ENCODE results near the gene SLC12A7. TPM values are rescaled to one million over a fixed set of nuclear protein-coding genes. Genes with fewer than 3 reads are reported as not detected.
A peak's percentile ranks its signal among the peaks of the same experiment; 100 is the strongest.
"Not testable (repeated sequence)": the region's sequence is repeated elsewhere in the genome, so short reads cannot be mapped to it uniquely, and the experiment has no call there.

SLC12A7 gene
- polyA plus RNA-seq, 1 donor = 76.6 TPM

DNA sequence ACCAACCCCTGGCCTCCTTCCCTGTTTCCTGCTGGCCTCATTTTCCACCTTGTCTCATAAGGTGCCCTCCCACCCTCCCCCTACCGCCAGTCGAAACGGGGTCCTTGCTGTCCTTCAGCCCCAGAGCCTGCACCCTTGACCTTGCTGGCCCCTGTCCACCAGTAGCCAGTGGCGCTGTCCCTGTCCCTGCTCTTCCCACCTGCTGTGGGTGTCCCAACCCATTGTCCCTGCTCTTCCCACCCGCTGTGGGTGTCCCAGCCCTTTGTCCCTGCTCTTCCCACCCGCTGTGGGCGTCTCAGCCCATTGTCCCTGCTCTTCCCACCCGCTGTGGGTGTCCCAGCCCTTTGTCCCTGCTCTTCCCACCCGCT, 89.9 kb downstream of the SLC12A7 start:
- peak overlapping the region; percentile 49 for H3K27ac ChIP-seq (ENCODE audit: low read length)
- not testable (repeated sequence) for H3K9me3 ChIP-seq (ENCODE audit: control insufficient read depth, low read depth, low read length); H3K27me3 ChIP-seq (ENCODE audit: control insufficient read depth, insufficient read depth, low read length); H3K4me3 ChIP-seq (ENCODE audit: low read length); DNase-seq
- no CpG with 5 or more reads among the region's 9 CpGs for WGBS (ENCODE audit: insufficient coverage, low lambda C conversion rate)
- peaks cover 17% of the 10 kb centered on the region for H3K4me1 ChIP-seq (ENCODE audit: control insufficient read depth, insufficient read depth, low read length)
- peaks cover 12% of the 10 kb centered on the region for H3K36me3 ChIP-seq (ENCODE audit: control insufficient read depth, insufficient read depth, low read length)

GRCh38 chr5:1021136-1021968, 90.5 kb downstream of the SLC12A7 start:
- no CpG with 5 or more reads among the region's 29 CpGs for WGBS (ENCODE audit: insufficient coverage, low lambda C conversion rate)
- Histone ChIP-seq H3K36me3 (ENCODE audit: control insufficient read depth, insufficient read depth, low read length) (peaks cover 17% of the 10 kb centered on the region), H3K27ac (ENCODE audit: low read length) (peak overlapping the region; percentile 54), H3K4me1 (ENCODE audit: control insufficient read depth, insufficient read depth, low read length) (peaks cover 17% of the 10 kb centered on the region), H3K4me3 (ENCODE audit: low read length) (no peak overlapping the region), H3K9me3 (ENCODE audit: control insufficient read depth, low read depth, low read length) (no peaks in the 10 kb centered on the region), H3K27me3 (ENCODE audit: control insufficient read depth, insufficient read depth, low read length) (no peaks in the 10 kb centered on the region)
- DNase-seq = peak; percentile 79 to 93

- no peaks in the 10 kb centered on the region for H3K9me3 ChIP-seq (ENCODE audit: control insufficient read depth, low read depth, low read length)
- peaks cover 17% of the 10 kb centered on the region for H3K4me1 ChIP-seq (ENCODE audit: control insufficient read depth, insufficient read depth, low read length)
- peak in 1 of 2 donors; percentile 53 for DNase-seq
- peaks cover 21% of the 10 kb centered on the region for H3K36me3 ChIP-seq (ENCODE audit: control insufficient read depth, insufficient read depth, low read length)
- peak overlapping the region; percentile 54 for H3K27ac ChIP-seq (ENCODE audit: low read length)
- no peaks in the 10 kb centered on the region for H3K27me3 ChIP-seq (ENCODE audit: control insufficient read depth, insufficient read depth, low read length)
- no CpG with 5 or more reads among the region's 16 CpGs for WGBS (ENCODE audit: insufficient coverage, low lambda C conversion rate)
- no peak overlapping the region for H3K4me3 ChIP-seq (ENCODE audit: low read length)
Observed at GRCh38 chr5:1020452-1020961, 91.4 kb downstream of the SLC12A7 start.

GRCh38 chr5:1019001-1019905, 92.6 kb downstream of the SLC12A7 start:
- no peak for DNase-seq
- no peak overlapping the region for H3K4me3 ChIP-seq (ENCODE audit: low read length)
- H3K27ac ChIP-seq (ENCODE audit: low read length) = no peak overlapping the region
- 100% methylated on average over 5 of the region's 37 CpGs for WGBS (ENCODE audit: insufficient coverage, low lambda C conversion rate)
- no peaks in the 10 kb centered on the region for H3K27me3 ChIP-seq (ENCODE audit: control insufficient read depth, insufficient read depth, low read length)
- peaks cover 17% of the 10 kb centered on the region for H3K4me1 ChIP-seq (ENCODE audit: control insufficient read depth, insufficient read depth, low read length)
- H3K36me3 ChIP-seq (ENCODE audit: control insufficient read depth, insufficient read depth, low read length) = peaks cover 23% of the 10 kb centered on the region
- H3K9me3 ChIP-seq (ENCODE audit: control insufficient read depth, low read depth, low read length) = no peaks in the 10 kb centered on the region

GRCh38 chr5:1018596-1018995, 93.3 kb downstream of the SLC12A7 start:
- no peaks in the 10 kb centered on the region for H3K9me3 ChIP-seq (ENCODE audit: control insufficient read depth, low read depth, low read length)
- no peak for DNase-seq
- H3K4me1 ChIP-seq (ENCODE audit: control insufficient read depth, insufficient read depth, low read length) = peaks cover 17% of the 10 kb centered on the region
- no peaks in the 10 kb centered on the region for H3K27me3 ChIP-seq (ENCODE audit: control insufficient read depth, insufficient read depth, low read length)
- no CpG with 5 or more reads among the region's 9 CpGs for WGBS (ENCODE audit: insufficient coverage, low lambda C conversion rate)
- H3K36me3 ChIP-seq (ENCODE audit: control insufficient read depth, insufficient read depth, low read length) = peaks cover 25% of the 10 kb centered on the region
- H3K27ac ChIP-seq (ENCODE audit: low read length) = no peak overlapping the region
- H3K4me3 ChIP-seq (ENCODE audit: low read length) = no peak overlapping the region

DNA sequence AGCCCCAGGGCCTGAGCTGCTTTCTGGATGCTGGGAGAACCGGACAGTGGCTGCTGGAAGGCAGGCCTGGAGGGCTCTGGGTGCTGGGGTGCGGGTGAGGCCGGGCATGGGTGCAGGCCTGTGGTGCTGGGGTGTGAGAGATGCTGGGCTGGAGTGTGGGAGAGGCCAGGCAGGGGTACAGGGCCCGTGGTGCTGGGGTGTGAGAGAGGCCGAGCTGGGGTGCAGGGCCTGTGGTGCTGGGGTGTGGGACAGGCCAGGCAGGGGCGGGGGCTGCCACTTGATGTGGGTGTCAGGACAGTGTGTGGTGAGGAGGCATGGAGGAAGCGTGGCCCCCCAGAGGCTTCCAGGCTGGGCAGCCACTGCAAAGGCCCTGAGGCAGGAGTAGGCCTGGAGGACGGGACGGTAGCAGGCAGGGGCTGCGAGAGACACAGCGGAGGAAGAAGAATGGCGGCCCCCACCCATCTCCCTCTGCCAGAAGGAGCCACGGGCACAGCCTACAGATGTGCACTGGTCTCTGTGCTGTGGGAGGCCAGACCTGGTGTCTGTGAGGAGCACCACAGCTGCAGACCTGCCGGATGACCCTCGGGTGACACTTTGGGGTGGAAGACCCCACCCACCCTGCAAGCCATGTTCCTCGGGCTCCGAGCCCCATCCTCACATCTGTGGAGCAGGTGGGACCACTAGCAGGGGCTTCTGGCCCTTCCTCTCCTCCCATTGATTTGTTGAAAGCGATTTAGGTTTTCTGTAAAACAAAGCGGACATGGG, 94.0 kb downstream of the SLC12A7 start:
- Histone ChIP-seq H3K27ac (ENCODE audit: low read length) (no peak overlapping the region), H3K9me3 (ENCODE audit: control insufficient read depth, low read depth, low read length) (no peaks in the 10 kb centered on the region), H3K36me3 (ENCODE audit: control insufficient read depth, insufficient read depth, low read length) (peaks cover 25% of the 10 kb centered on the region), H3K4me1 (ENCODE audit: control insufficient read depth, insufficient read depth, low read length) (peaks cover 17% of the 10 kb centered on the region), H3K4me3 (ENCODE audit: low read length) (no peak overlapping the region), H3K27me3 (ENCODE audit: control insufficient read depth, insufficient read depth, low read length) (no peaks in the 10 kb centered on the region)
- no peak for DNase-seq
- no CpG with 5 or more reads among the region's 19 CpGs for WGBS (ENCODE audit: insufficient coverage, low lambda C conversion rate)

- H3K9me3 ChIP-seq (ENCODE audit: control insufficient read depth, low read depth, low read length) = no peaks in the 10 kb centered on the region
- H3K4me3 ChIP-seq (ENCODE audit: low read length) = no peak overlapping the region
- peaks cover 16% of the 10 kb centered on the region for H3K4me1 ChIP-seq (ENCODE audit: control insufficient read depth, insufficient read depth, low read length)
- no CpG with 5 or more reads among the region's 12 CpGs for WGBS (ENCODE audit: insufficient coverage, low lambda C conversion rate)
- no peaks in the 10 kb centered on the region for H3K27me3 ChIP-seq (ENCODE audit: control insufficient read depth, insufficient read depth, low read length)
- H3K27ac ChIP-seq (ENCODE audit: low read length) = no peak overlapping the region
- peaks cover 31% of the 10 kb centered on the region for H3K36me3 ChIP-seq (ENCODE audit: control insufficient read depth, insufficient read depth, low read length)
- no peak for DNase-seq
Observed at GRCh38 chr5:1017056-1017455, 94.8 kb downstream of the SLC12A7 start.

DNA sequence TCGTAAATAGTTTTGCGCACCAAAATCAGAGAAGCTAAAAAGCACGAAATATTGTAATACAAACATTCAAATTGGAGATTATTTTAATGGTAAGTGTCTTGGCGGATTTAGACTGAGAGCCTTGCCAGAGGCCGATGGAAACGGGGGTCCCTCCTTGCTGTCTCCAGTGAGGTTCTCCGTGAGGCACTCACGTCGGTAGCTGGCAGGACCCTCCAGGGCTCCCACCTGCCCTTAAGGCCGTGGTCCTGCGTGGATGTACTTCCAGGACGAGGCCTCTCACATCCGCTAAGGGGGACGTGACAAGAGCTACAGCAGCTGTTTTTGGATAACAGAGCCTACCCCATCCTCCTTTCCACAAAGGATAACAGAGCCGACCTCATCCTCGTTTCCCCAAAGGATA, 95.4 kb downstream of the SLC12A7 start:
- peaks cover 11% of the 10 kb centered on the region for H3K4me1 ChIP-seq (ENCODE audit: control insufficient read depth, insufficient read depth, low read length)
- no peak overlapping the region for H3K4me3 ChIP-seq (ENCODE audit: low read length)
- no peaks in the 10 kb centered on the region for H3K27me3 ChIP-seq (ENCODE audit: control insufficient read depth, insufficient read depth, low read length)
- no peak overlapping the region for H3K27ac ChIP-seq (ENCODE audit: low read length)
- H3K9me3 ChIP-seq (ENCODE audit: control insufficient read depth, low read depth, low read length) = no peaks in the 10 kb centered on the region
- H3K36me3 ChIP-seq (ENCODE audit: control insufficient read depth, insufficient read depth, low read length) = peaks cover 31% of the 10 kb centered on the region
- no peak for DNase-seq
- WGBS (ENCODE audit: insufficient coverage, low lambda C conversion rate) = 87% methylated on average over 3 of the region's 16 CpGs

GRCh38 chr5:1016036-1016435, 95.8 kb downstream of the SLC12A7 start:
- H3K4me1 ChIP-seq (ENCODE audit: control insufficient read depth, insufficient read depth, low read length) = peaks cover 14% of the 10 kb centered on the region
- H3K9me3 ChIP-seq (ENCODE audit: control insufficient read depth, low read depth, low read length) = no peaks in the 10 kb centered on the region
- H3K36me3 ChIP-seq (ENCODE audit: control insufficient read depth, insufficient read depth, low read length) = peaks cover 35% of the 10 kb centered on the region
- no peaks in the 10 kb centered on the region for H3K27me3 ChIP-seq (ENCODE audit: control insufficient read depth, insufficient read depth, low read length)
- WGBS (ENCODE audit: insufficient coverage, low lambda C conversion rate) = no CpG with 5 or more reads among the region's 19 CpGs
- no peak overlapping the region for H3K27ac ChIP-seq (ENCODE audit: low read length)
- no peak for DNase-seq
- H3K4me3 ChIP-seq (ENCODE audit: low read length) = no peak overlapping the region

DNA sequence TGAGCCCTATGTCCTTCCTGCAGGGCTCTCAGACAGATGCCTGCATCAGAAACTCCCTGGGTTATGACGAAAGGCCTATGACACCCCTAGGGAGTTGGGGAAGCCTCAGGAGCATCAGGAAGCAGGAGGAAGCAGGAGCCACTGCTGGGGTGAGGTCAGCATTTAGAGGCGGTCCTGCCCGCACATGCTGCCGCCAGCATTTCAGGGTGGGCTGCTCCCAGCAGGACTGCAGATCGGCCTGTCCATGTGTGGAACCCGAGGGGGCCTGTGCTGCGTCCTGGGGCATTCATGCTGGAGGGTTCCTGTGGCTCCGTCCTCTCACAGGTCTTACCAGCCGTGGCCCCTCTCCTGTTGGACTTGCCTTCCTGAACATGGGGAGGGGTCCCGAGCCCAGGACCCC, 96.4 kb downstream of the SLC12A7 start:
- no peaks in the 10 kb centered on the region for H3K27me3 ChIP-seq (ENCODE audit: control insufficient read depth, insufficient read depth, low read length)
- H3K27ac ChIP-seq (ENCODE audit: low read length) = no peak overlapping the region
- peaks cover 35% of the 10 kb centered on the region for H3K36me3 ChIP-seq (ENCODE audit: control insufficient read depth, insufficient read depth, low read length)
- no CpG with 5 or more reads among the region's 10 CpGs for WGBS (ENCODE audit: insufficient coverage, low lambda C conversion rate)
- no peak overlapping the region for H3K4me3 ChIP-seq (ENCODE audit: low read length)
- no peaks in the 10 kb centered on the region for H3K9me3 ChIP-seq (ENCODE audit: control insufficient read depth, low read depth, low read length)
- no peak for DNase-seq
- peaks cover 15% of the 10 kb centered on the region for H3K4me1 ChIP-seq (ENCODE audit: control insufficient read depth, insufficient read depth, low read length)
